H1 (cell line): ENCODE measurements around the gene FBXL12. TPM values are rescaled to one million over a fixed set of nuclear protein-coding genes. Genes with fewer than 3 reads are reported as not detected.
A peak's percentile ranks its signal among the peaks of the same experiment; 100 is the strongest.

Experiments used
- CTCF ChIA-PET: fragments of 300-600 bp; sonication (Branson Sonifier 250); formaldehyde crosslinking; loops from one replicate; lab custom pipeline; 2021; ENCODE audit not compliant: partially characterized antibody; lab: Charles Lee
- POLR2A ChIA-PET: fragments of 300-600 bp; sonication (Branson Sonifier 250); formaldehyde crosslinking; loops from one replicate; lab custom pipeline; 2021; ENCODE audit warnings: inconsistent platforms; ENCODE audit not compliant: partially characterized antibody; lab: Charles Lee
- DNase-seq, 2 experiments: peaks; one replicate each; pipeline versions ENCODE4 v3.0.0 to v3.0.0-alpha.2; 2010 to 2022; ENCODE audit warnings: low spot score in 2 of 2, low read depth in 1 of 2, mixed read lengths in 1 of 2
- FAIRE-seq: peaks from 2 replicates; lab custom pipeline; 2011; peaks lifted over from hg19 to GRCh38; lab: Jason Lieb, UNC
- H2AFZ ChIP-seq: 2 replicates; pipeline ENCODE4 v1.8.1; 2012; ENCODE audit warnings: low read length, inconsistent platforms
- H2AK5ac ChIP-seq: 2 replicates; pipeline ENCODE4 v1.6.1; 2013; ENCODE audit warnings: low read depth, low read length
- H2BK120ac ChIP-seq: replicated peaks from 2 replicates; pipeline ENCODE3; 2013; ENCODE audit warnings: low read depth, low read length, inconsistent platforms
- H2BK12ac ChIP-seq: 2 replicates; pipeline ENCODE4 v1.6.1; 2013; ENCODE audit warnings: low read depth, low read length
- H2BK15ac ChIP-seq: 2 replicates; pipeline ENCODE4 v1.6.1; 2013; ENCODE audit warnings: low read length
- H2BK20ac ChIP-seq: 2 replicates; pipeline ENCODE4 v1.6.1; 2013; ENCODE audit warnings: low read length
- H2BK5ac ChIP-seq: 2 replicates; pipeline ENCODE4 v1.6.1; 2013; ENCODE audit warnings: low read depth, low read length
- H3K14ac ChIP-seq: 2 replicates; pipeline ENCODE4 v1.6.1; 2013; ENCODE audit warnings: inconsistent platforms; ENCODE audit not compliant: insufficient read length
- H3K18ac ChIP-seq: 2 replicates; pipeline ENCODE4 v1.6.1; 2013; ENCODE audit warnings: low read length; ENCODE audit errors: extremely low read depth
- H3K23ac ChIP-seq: 2 replicates; pipeline ENCODE4 v1.6.1; 2013; ENCODE audit warnings: inconsistent platforms; ENCODE audit not compliant: insufficient read length
- H3K23me2 ChIP-seq: 2 replicates; pipeline ENCODE4 v1.6.1; 2013; ENCODE audit warnings: low read depth, low read length
- H3K27ac ChIP-seq: 2 replicates; pipeline ENCODE4 v1.6.1; 2011; ENCODE audit warnings: low read depth, low read length, inconsistent platforms
- H3K27me3 ChIP-seq, 4 experiments: replicated peaks in 1 of 4; 1 replicate in 1 of 4; 2 replicates in 3 of 4; pipeline versions ENCODE4 v1.6.1 to v1.8.1; 2011 to 2013; ENCODE audit warnings: low read length in 3 of 4, mild to moderate bottlenecking in 3 of 4, inconsistent platforms in 2 of 4, mixed read lengths in 2 of 4, moderate library complexity in 1 of 4; ENCODE audit not compliant: control insufficient read depth in 3 of 4, insufficient read depth in 3 of 4; ENCODE audit errors: extremely low read depth in 1 of 4
- H3K36me3 ChIP-seq, 4 experiments: 2 replicates each; pipeline versions ENCODE4 v1.6.1 to v1.8.1; 2011 to 2013; ENCODE audit warnings: mild to moderate bottlenecking in 4 of 4, low read length in 3 of 4, moderate library complexity in 2 of 4, control low read depth in 1 of 4, inconsistent platforms in 1 of 4; ENCODE audit not compliant: insufficient read depth in 4 of 4, control insufficient read depth in 2 of 4
- H3K4ac ChIP-seq: replicated peaks from 2 replicates; pipeline ENCODE3; 2013; ENCODE audit warnings: low read length, low read depth, mixed read lengths, inconsistent platforms; ENCODE audit not compliant: insufficient read length
- H3K4me1 ChIP-seq, 4 experiments: replicated peaks in 1 of 4; 1 replicate in 1 of 4; 2 replicates in 3 of 4; pipeline versions ENCODE4 v1.6.1 to v1.8.1; 2011 to 2013; ENCODE audit warnings: low read length in 3 of 4, inconsistent platforms in 2 of 4, mixed read lengths in 1 of 4; ENCODE audit not compliant: insufficient read depth in 4 of 4, control insufficient read depth in 3 of 4
- H3K4me2 ChIP-seq, 2 experiments: 2 replicates each; pipeline versions ENCODE4 v1.6.1 to v1.8.1; 2011 to 2013; ENCODE audit warnings: low read depth in 2 of 2, low read length in 2 of 2, control low read depth in 1 of 2, inconsistent platforms in 1 of 2, mild to moderate bottlenecking in 1 of 2; ENCODE audit not compliant: insufficient read depth in 1 of 2
- H3K4me3 ChIP-seq, 4 experiments: fragments of 200-600, 300-600 bp in 1 of 4; sonication (generic), shearing (Covaris generic), sonication (Bioruptor Twin) in 1 of 4; 2 replicates each; pipeline versions ENCODE4 v1.5.1 to v1.8.1; 2011 to 2016; ENCODE audit warnings: low read length in 4 of 4, low read depth in 3 of 4, control low read depth in 2 of 4, inconsistent platforms in 2 of 4, mild to moderate bottlenecking in 2 of 4, mixed read lengths in 1 of 4, moderate library complexity in 1 of 4; ENCODE audit not compliant: insufficient read depth in 2 of 4; ENCODE audit errors: extremely low read depth in 1 of 4
- H3K56ac ChIP-seq: replicated peaks from 2 replicates; pipeline ENCODE3; 2013; ENCODE audit warnings: low read depth, mild to moderate bottlenecking, mixed read lengths, low read length, inconsistent platforms; ENCODE audit not compliant: insufficient read length
- H3K79me1 ChIP-seq: 2 replicates; pipeline ENCODE4 v1.6.1; 2013; ENCODE audit warnings: low read depth, low read length, control low read depth
- H3K79me2 ChIP-seq, 2 experiments: 2 replicates each; pipeline versions ENCODE4 v1.6.1 to v1.8.1; 2012 to 2013; ENCODE audit warnings: low read length in 2 of 2, mild to moderate bottlenecking in 2 of 2, inconsistent platforms in 1 of 2; ENCODE audit not compliant: insufficient read depth in 2 of 2, control insufficient read depth in 1 of 2
- H3K9ac ChIP-seq, 4 experiments: replicated peaks in 1 of 4; 1 replicate in 1 of 4; 2 replicates in 3 of 4; pipeline versions ENCODE4 v1.6.1 to v1.8.1; 2011 to 2013; ENCODE audit warnings: low read depth in 3 of 4, low read length in 3 of 4, control low read depth in 2 of 4, mild to moderate bottlenecking in 2 of 4, moderate library complexity in 2 of 4, inconsistent platforms in 1 of 4; ENCODE audit errors: extremely low read depth in 1 of 4
- H3K9me3 ChIP-seq, 2 experiments: 2 replicates each; pipeline versions ENCODE4 v1.6.1 to v1.8.1; 2012 to 2013; ENCODE audit warnings: mild to moderate bottlenecking in 2 of 2, moderate library complexity in 2 of 2, control low read depth in 1 of 2, inconsistent platforms in 1 of 2, low read depth in 1 of 2, low read length in 1 of 2, mixed read lengths in 1 of 2; ENCODE audit not compliant: insufficient read depth in 2 of 2
- H4K20me1 ChIP-seq, 2 experiments: replicated peaks in 1 of 2; 2 replicates each; pipeline versions ENCODE3 to v1.8.1; 2011 to 2013; ENCODE audit warnings: inconsistent platforms in 2 of 2, low read length in 2 of 2, mild to moderate bottlenecking in 1 of 2; ENCODE audit not compliant: insufficient read depth in 2 of 2, control insufficient read depth in 1 of 2
- H4K5ac ChIP-seq: 2 replicates; pipeline ENCODE4 v1.6.1; 2013; ENCODE audit warnings: low read length, low read depth, mixed read lengths, inconsistent platforms; ENCODE audit not compliant: insufficient read length
- H4K8ac ChIP-seq: 2 replicates; pipeline ENCODE4 v1.8.0; 2013; ENCODE audit warnings: mild to moderate bottlenecking, moderate library complexity, low read length, inconsistent platforms; ENCODE audit not compliant: insufficient read depth; ENCODE audit errors: extremely low read depth
- H4K91ac ChIP-seq: replicated peaks from 2 replicates; pipeline ENCODE3; 2013; ENCODE audit warnings: low read length, mixed read lengths, inconsistent platforms; ENCODE audit not compliant: insufficient read length
- ATF2 ChIP-seq: IDR thresholded peaks from 2 replicates; pipeline ENCODE4 v1.6.1; 2012; ENCODE audit warnings: low read length, inconsistent platforms
- CEBPB ChIP-seq: IDR thresholded peaks from 2 replicates; pipeline ENCODE4 v1.6.1; 2012; ENCODE audit warnings: low read depth, low read length
- CREB1 ChIP-seq: IDR thresholded peaks from 2 replicates; pipeline ENCODE4 v1.6.1; 2012; ENCODE audit warnings: inconsistent platforms
- E2F6 ChIP-seq: IDR thresholded peaks from 2 replicates; pipeline ENCODE4 v1.6.1; 2012; ENCODE audit warnings: inconsistent platforms
- EP300 ChIP-seq, 2 experiments: IDR thresholded peaks; 1 replicate in 1 of 2; 2 replicates in 1 of 2; pipeline ENCODE4 v1.6.1; 2011 to 2012; ENCODE audit warnings: low read depth in 2 of 2, low read length in 2 of 2, mild to moderate bottlenecking in 2 of 2, borderline replicate concordance in 1 of 2, inconsistent platforms in 1 of 2, moderate library complexity in 1 of 2
- FOSL1 ChIP-seq: IDR thresholded peaks from 2 replicates; pipeline ENCODE4 v1.6.1; 2011; ENCODE audit warnings: mild to moderate bottlenecking, low read depth, low read length, moderate library complexity; ENCODE audit not compliant: insufficient read depth
- JUN ChIP-seq: IDR thresholded peaks from 2 replicates; pipeline ENCODE4 v1.6.1; 2011; ENCODE audit warnings: low read depth, mild to moderate bottlenecking, improper control_type of control experiment, low read length
- KDM4A ChIP-seq: IDR thresholded peaks from one replicate; pipeline ENCODE4 v1.7.1; 2012; ENCODE audit warnings: low read depth, mild to moderate bottlenecking, moderate library complexity, low read length, inconsistent platforms; ENCODE audit not compliant: severe bottlenecking
- RFX5 ChIP-seq: IDR thresholded peaks from 2 replicates; pipeline ENCODE4 v1.6.1; 2011; ENCODE audit warnings: low read depth, low read length, improper control_type of control experiment, borderline replicate concordance
- SAP30 ChIP-seq: fragments of 300-600 bp; sonication (generic); IDR thresholded peaks from 2 replicates; pipeline ENCODE4 v1.7.1; 2012; ENCODE audit warnings: low read length, moderate library complexity, mild to moderate bottlenecking, inconsistent platforms; ENCODE audit not compliant: insufficient read depth, insufficient replicate concordance
- SP1 ChIP-seq: IDR thresholded peaks from 2 replicates; pipeline ENCODE4 v1.6.1; 2011; ENCODE audit warnings: low read depth, low read length
- WGBS, 2 experiments: shearing (Covaris generic) in 1 of 2; methylation state at CpG; one replicate each; pipeline versions ENCODE4 v1.1.6 to v1.1.7; 2013 to 2015; ENCODE audit warnings: low lambda C conversion rate in 2 of 2, mixed read lengths in 2 of 2, inconsistent platforms in 1 of 2, low coverage in 1 of 2, missing lambda C conversion rate in 1 of 2; ENCODE audit not compliant: insufficient replicate concordance in 2 of 2, insufficient coverage in 1 of 2, insufficient read length in 1 of 2; ENCODE audit errors: extremely low coverage in 1 of 2, missing lambda C conversion rate in 1 of 2; 5-methylcytosine and 5-hydroxymethylcytosine counted together
- polyA plus RNA-seq, 7 experiments: library from polyadenylated mRNA; depleted of rRNA in 3 of 7; stranded (reverse) in 5 of 7; unstranded in 2 of 7; fragments of >200 nt in 5 of 7; fragments of 200-250 nt in 2 of 7; gene quantifications; 1 replicate in 5 of 7; 2 replicates in 1 of 7; 4 replicates in 1 of 7; pipeline versions ENCODE4 v1.2.1 to v1.2.3, GENCODE V29; 2011 to 2013; ENCODE audit warnings: missing spikeins in 2 of 7, mixed read lengths in 2 of 7
- total RNA-seq: library from RNA; stranded (reverse); fragmentation: NEBNext Ultra II Directional; extraction: Animal tissue kit (Norgen Biotek cat#: 25700); gene quantifications from 2 replicates; pipeline ENCODE4 v1.2.1, GENCODE V29; 2021

Gene FBXL12
- total and polyA plus RNA-seq, 2 of the 8 experiments (the other 6 are each of a cell fraction or from before 2014, with no cell fraction given): 24.6 to 62.3 TPM

GRCh38 chr19:9819596-9819909 is 674 bp upstream of the FBXL12 start:
- CTCF ChIA-PET: no interaction called here
- POLR2A ChIA-PET: interaction anchor here (0.6 to 2.1 kb wide), 7 partner anchors 8 to 679 kb away, joined by 3 to 11 read pairs (median 7); partner anchors contain the start of gene UBL5
- H3K9ac ChIP-seq: no peak overlapping the region
- WGBS, 2 experiments: 6% methylated on average over 11 of the region's 21 CpGs; no CpG with 5 or more reads in 1 of the 2 experiments
- H2BK5ac ChIP-seq: no peak overlapping the region
- FAIRE-seq: peak; percentile 32
- H3K4me1 ChIP-seq: peaks cover 2 to 5% (median 3%) of the 10 kb centered on the region in 4 experiments; a peak in 6 of 7 replicates
- no peak overlapping the region for H4K91ac ChIP-seq
- H3K4ac ChIP-seq: no peak overlapping the region
- H3K56ac ChIP-seq: no peak overlapping the region
- H4K5ac ChIP-seq: no peak overlapping the region
- peaks cover 4% of the 10 kb centered on the region for H3K23me2 ChIP-seq
- no peak overlapping the region for H2BK12ac ChIP-seq
- H2AFZ ChIP-seq: no peak overlapping the region
- no peak overlapping the region for H2BK15ac ChIP-seq
- no peaks in the 10 kb centered on the region for H3K27me3 ChIP-seq
- peaks cover 0 to 33% of the 10 kb centered on the region in 2 experiments; a peak in 2 of 4 replicates for H3K79me2 ChIP-seq
- H3K27ac ChIP-seq: no peak overlapping the region
- no peaks in the 10 kb centered on the region for H4K20me1 ChIP-seq
- H3K4me2 ChIP-seq: peak overlapping the region; percentile 57 to 58
- no peak overlapping the region for H4K8ac ChIP-seq
- H3K18ac ChIP-seq: no peak overlapping the region
- peaks cover 3% of the 10 kb centered on the region; the same call in 1 of the 2 replicates for H3K79me1 ChIP-seq
- H3K36me3 ChIP-seq: peaks cover 0 to 3% (median 0%) of the 10 kb centered on the region in 4 experiments; a peak in 2 of 8 replicates
- H3K23ac ChIP-seq: no peak overlapping the region
- no peak overlapping the region for H2AK5ac ChIP-seq
- H2BK120ac ChIP-seq: no peak overlapping the region
- H3K4me3 ChIP-seq: peak overlapping the region; percentile 18 to 47 (median 30); a peak in 5 of 8 replicates
- H3K14ac ChIP-seq: no peak overlapping the region
- DNase-seq: no peak
- no peak overlapping the region for H2BK20ac ChIP-seq
- H3K9me3 ChIP-seq: 0 out of 4 replicates have a peak, but pooled peaks cover 2 to 5% of the 10 kb centered on the region in 2 experiments
- TF ChIP-seq FOSL1 (no peak), EP300 (IDR thresholded peaks at IDR 0.05; ENCODE audit: borderline replicate concordance in 1 of 2, low read depth in 2 of 2, low read length in 2 of 2) (no peak), CEBPB (no peak), JUN (no peak), SAP30 (no peak), RFX5 (0 out of 2 replicates have a peak, but pooled peaks have one; percentile 39), CREB1 (no peak), ATF2 (no peak), E2F6 (no peak; the same call in 1 of the 2 replicates), KDM4A (no peak), SP1 (peak; percentile 85)
